GM18517 (cell line): ENCODE data around the gene PAX3.

ENCODE experiments used
- ATAC-seq: cut with Tn5 transposase; IDR thresholded peaks from one replicate; pipeline ENCODE4 v1.9.1; 2021; ENCODE audit warnings: mild to moderate bottlenecking, moderate library complexity; ENCODE audit not compliant: unreplicated experiment

The PAX3 gene

DNA sequence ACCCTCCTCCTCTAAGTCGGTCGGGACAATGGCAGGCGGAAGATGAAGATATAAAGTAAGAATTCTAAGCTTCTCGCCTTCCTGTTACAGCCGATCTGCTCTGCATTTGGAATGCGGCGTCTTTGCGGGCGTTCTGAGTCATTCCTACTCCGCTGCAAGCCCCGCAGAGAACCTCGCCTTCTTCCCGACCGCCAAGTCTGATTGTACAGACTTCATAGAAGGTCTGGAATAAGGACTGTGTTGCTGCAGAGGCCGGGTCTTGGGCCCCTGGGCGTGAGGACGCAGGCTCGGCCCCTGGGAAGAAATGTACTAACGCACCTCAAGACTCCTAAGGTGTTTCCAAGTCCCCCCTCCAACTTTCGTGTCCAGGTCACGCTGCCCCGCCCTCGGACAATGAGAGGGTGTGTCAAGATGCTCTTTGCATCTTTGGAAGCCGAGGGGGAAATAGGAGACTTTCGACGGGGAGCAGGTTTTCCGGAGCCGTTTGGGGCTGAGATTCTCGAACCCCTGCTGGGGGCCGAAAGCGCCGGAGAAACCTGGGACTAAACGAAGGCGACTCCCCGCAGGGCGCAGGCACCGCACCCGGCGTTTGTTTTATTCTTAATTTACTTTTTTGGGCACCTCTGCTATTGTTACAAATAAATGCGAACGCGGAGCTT is 12.7 kb upstream of the PAX3 start:
- ATAC-seq, result no peak

DNA sequence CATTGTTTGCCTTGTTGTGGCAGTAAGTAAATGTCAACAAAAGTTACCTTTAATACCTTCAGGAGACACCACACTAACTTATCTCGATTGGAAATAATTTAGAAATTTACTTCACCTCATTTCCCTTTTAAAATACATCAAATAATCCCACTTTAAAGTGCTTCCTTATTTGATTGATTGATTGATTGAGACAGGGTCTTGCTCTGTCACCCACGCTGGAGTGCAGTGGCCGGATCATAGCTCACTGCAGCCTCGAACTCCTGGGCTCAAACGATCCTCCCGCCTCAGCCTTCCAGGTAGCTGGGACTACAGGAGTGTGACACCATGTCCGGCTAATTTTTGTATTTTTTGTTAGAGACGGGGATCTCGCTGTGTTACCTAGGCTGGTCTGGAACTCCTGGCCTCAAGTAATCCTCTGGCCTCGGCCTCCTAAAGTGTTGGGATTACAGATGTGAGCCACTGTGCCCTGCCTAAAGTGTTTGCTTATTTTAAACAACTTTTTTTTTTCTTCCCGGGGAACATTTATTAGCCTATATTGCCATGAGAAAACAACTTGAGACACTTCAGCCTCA is 12.0 kb upstream of the PAX3 start:
- ATAC-seq, result no peak

DNA sequence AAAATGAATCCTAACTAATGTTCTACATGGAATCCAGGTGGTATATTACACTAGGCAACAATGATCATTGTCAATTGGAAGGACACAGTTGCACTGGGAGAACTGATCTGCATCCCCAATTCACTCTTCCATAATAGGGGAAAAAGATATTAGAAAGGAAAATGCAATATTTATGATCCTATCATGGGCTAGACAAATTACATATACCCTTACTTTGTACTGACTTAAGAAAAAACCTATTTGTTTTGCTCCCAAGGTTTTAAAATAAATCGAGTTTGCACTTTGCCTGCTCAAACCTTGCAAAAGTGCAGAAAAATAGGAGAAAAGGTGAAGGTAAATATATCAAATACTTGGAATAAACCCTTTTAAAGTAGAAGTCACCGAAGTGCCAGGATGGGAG is 11.0 kb upstream of the PAX3 start:
- no peak for ATAC-seq

DNA sequence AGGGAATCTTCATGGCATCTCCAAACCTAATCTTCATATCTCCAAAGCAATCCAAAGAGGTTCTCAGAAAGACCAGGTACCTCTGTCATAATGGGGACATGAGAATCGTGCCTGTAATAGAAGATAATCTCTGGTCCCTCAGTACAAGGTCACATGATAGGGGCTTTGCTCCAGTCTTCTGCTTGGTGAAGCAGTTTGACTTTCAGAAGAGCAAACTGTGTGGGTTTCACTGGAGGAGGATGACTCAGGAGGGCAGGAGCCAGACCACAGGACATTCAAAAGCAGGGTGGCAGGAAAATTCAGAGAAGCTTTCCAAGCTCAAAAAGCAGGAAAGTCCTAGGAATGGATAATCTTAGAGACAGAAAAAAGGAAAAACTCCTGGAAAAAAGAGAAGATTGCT is 10.6 kb upstream of the PAX3 start:
- no peak for ATAC-seq

DNA sequence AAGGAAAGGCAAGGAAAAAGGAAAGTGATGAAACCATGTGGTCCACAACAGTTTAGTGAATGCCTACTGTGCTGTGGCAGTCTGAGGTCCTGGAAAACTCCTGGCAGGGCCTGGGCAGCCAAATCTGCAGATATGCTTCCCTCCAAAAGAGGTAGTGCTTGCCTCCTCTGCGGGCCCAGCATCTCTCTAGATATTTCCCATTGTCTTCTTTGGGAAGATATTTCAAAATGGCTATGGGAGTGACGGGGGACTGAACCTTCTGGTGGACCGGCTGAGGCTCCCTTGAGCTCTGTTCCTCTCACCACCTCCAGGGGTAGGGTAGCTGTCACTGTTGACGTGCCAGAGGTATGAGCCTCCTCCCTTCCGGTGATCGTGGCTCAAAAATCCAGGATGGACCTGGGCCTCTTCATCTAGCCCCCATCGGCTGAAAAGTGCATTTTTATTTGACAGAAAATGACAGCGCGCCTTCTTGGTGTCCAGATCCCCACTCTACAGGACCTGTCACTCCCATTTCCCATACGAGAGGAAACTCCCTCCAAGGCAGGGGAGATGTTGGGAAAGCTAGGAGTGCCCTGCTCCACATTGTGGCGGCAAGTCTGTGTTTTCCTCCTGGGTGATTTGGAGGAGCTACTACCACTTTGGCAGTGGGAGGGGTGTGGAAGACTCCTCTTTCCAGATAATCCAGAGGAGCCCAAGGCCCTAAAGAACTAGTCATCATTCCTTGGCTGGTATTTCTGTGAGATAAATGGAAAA is 9.4 kb upstream of the PAX3 start:
- ATAC-seq, result no peak

DNA sequence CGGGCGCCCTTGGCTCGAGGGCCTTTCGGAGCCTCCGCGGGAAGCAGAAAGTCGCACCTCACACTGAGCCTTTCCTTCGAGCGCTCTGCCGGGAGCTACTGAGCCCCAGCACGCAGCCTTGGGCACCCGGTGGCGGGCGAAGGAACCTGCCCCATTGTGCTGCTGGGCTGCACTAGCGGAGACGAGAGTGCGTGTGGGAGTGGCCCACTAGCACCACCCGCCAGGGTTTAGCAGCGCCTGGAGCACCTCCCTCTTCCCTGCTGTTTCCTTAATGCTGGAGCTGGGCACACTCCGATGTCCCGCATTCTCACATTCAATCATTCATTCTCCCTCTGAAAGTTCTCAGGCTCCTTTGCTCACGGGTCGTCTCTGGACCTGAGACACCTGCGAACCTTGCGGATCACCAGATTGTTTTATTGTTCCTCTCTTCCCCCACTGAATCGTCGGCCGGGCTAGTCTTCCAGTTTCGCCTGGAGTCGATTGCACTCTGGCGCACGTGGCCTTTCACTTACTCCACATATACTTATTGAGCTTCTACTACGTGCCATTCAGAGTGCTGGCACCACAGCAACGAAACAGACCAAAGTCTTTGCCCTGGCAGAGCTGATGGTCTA is 8.5 kb upstream of the PAX3 start:
- ATAC-seq, result no peak

DNA sequence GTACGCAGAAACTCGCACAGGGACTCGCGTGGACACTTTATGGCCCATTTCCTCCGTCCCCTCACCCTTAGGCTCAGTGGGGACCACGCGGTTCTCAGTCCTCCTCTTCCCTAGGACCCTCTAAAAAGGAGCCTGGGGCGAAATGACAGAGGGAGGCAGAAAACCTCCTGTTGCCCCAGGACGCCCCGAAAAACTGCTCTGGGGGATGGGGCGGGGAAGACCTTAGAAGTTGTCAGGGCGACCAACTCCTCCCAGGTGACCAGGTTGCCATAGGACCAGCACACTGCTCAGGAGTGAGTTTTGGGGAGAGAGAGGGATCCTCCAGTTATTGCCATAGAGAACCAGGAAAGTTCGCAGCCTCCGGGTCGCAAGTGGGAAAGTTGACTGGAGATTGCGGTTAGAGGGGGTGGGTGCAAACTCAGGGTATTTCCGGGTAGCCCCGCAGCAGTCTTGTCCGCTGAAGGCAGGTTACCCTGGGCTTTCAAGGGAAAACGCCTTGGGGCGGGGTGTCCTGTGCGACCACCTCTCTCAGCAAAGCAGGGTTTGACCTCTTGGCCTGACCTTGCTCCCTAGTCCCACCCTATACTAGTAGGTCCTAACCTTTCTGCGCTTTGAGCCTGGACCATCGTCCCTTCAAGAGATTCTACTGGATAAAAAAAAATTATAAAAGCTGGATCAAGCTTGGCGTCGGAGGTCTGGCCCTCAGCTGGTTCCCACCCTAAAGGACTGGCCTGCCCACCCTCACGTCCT is 7.8 kb upstream of the PAX3 start:
- no peak for ATAC-seq

DNA sequence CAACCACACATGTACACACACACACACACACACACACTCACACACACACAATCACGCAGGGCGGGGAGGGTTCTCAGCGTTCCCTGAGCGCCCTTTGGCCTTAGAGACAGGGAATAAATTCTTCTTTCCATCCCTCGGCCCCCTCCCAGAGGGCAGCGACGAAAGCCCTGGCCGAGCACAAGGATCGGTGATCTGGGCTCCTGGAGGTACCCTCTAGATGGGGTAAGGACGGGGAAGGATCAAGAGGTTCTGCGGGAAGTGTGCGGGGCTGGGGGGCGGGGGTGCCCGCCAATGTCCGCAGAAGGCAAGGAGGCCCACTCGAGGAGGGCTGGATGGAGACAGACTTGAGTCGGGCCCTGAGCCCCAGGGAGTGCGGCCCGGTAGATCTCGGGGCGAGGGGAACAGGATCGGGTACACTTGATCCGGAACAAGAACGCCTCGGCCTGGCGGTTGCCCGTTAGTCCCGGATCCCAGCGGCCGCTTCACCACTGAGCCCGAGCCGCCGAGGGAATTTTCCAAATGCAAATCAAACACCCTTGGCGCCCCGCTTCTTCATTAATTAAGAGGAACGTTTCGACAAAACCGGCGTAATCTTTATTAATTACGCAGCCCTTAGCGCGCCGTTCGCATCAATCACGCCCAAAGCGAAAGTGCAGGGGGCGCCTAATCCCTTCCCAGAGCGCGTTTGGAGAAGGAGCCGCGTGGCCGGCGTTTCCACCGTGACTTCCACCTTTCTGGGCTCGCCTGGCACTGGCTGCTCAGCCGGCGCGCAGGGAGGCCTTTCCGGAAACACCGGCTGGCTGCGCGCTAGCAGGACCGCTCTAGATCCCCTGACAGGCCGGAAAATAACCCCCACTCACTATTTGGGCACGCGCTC is 7.0 kb upstream of the PAX3 start:
- no peak for ATAC-seq

DNA sequence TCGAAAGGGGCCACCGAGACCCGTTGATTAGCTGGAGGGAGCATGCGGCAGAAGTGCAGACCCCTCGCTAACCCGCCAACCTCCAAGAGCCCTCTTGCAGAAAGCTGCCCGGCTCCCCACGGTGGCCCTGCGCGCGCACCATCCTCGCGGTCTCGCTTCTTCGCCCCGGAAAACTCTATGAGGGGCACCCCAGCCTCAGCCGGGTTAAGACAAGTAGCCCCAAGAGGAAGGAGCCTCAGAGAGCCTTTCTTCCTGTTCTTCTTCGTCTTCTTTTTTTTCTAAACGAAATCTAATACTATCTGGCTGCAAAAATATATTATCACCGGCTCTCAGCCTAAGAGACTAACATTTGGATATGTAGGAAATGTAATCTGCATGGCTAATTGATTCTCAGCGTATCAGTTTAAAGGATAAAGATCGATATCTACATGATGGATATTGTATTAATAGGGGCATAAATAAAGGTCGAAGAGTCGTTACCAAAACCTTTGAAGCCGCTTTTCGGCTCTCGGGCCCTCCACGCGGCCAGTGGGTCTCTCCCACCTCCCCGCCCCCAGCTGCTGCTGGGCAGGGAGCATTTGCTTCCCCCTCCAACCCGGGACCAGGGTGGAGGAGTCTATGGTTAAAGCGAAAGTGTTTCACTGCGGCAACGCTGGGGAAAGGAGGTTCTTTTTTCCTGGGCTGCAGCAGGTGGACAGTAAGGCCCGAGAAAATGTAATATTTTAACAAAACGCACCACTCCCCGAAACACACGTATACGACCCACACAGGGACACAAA is 6.1 kb upstream of the PAX3 start:
- ATAC-seq, result no peak

DNA sequence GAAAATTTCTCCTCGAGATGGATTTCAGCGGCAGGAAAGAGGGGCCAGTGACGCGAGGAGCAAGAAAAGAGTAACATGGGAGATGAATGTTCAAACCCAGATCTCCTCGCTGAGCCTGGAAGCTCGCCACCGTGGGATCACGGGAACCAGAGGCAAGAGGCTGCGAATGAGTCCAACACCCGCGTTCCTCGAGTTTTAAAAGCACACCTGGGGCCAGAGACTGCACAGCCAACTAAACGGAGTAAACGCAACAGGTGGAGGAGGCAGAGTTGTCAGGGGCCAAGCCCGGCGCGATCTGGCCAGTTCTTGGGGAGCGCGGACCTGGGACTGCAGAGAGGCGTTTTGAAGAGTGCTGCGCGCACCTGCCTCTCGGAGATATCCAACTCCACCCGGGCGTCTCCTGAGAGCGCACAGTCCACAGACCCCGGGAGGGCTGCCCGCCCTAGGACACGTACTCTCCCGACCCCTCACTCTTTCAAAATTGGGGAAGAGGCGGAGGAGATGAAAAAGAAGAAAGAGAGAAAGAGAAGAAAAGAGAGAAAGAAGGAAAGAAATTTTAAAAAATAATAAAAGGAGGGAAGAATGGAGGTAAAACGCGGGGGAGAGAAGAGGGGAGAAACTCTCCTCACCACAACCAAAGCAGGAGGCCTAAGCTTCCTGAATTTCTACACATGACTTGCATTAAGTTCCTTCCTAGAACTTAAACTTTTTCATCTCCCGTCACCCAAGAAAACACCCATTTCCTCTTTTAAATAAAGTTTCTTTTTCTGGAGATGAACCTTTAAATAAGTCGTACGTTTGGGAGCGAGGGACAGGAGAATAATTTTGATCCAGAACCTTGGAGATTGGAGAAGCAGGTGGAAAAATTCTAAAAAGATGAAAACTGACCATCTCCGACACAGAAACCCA is 5.3 kb upstream of the PAX3 start:
- ATAC-seq, result no peak

DNA sequence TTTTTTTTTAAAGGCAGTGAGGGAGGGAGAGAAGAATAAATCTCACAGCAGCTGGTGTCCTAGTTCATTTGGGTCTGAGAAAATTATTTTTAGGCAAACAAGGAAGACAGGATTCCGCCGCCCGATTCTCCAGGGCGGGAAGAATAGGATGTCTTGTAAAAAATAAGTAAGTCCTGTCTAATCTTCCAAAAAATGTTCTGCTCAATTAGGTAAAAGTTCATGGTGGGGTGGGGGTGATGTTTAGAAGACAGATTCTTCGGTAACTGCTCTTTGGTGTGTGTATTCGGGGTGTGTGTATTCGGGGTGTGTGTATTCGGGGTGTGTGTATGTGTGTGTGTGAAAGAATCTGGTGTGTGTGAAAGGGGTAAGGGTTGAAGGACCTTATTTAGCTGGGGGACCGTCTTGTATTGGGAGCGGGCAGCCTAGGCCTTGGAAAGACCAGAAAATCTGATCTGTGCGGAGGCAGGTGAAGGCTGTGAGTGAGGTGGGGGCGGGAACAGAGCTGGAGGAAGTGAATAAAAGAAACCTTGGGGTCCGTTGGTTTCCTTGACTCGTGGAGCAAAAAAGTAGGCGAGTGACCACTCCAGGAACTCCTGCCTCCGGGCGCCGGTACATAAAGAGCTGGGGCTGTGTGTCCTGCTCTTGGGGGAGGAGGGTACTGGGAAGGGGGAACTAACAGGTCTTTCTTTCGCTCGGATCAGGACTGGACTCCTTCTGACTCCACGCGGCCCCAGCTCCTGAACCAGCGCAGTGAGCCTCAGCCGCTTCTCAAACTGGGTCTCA is 4.4 kb upstream of the PAX3 start:
- no peak for ATAC-seq

DNA sequence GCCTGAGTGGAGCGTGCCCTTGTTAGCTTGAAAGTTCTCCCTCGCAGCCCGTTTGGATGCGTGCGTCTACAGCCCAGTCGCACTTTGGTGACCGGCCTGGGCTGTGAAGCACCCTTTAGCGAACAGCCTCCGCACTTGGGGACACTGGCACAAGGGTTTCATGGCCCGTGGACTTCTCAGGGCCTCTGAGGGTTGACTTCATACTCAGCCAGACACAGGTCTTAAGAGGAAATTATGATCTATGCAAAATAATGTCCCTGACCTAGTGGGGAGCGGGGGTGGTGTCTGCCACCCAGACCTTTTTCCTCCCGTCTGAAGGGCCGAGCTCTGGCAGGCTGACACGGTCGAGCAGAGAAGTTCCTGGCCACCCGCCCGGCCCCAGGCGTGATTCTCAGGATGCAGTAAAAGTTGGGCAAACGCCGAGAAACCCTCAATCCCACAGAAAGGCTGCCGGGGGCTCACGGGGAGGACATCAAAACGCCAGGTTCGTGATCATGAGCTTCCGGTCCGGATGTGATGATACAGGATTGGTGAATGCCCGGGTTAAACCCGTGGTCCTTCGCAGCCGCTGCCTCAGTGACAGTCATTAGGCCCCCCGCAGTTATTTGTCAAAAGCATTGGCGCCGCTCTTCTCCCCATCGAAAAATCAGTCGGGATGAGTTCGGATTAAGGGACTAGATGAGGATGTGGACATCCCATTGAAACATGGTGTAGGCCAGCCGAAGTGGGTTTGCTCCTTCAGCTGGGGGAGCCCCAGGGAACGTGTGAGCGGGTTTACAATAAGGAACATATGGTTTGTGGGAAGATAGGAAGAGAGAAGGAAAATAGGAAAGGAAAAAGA is 3.6 kb upstream of the PAX3 start:
- ATAC-seq, result no peak

DNA sequence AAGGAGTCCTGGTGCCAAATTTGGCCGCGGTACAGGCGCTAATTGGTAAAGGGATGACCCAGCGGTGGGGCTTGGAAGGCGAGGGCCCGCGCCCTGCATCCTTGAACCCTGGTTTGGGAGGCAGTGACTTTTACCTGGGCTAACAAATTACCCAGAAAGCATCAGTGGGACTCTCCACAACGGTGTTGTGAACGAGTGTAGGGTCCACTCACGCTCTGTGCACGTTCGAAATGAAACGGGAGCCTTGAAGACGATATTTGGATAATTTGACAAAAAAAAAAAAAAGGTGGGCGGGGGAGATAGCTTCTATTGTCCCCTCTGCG is 3.0 kb upstream of the PAX3 start:
- no peak for ATAC-seq

DNA sequence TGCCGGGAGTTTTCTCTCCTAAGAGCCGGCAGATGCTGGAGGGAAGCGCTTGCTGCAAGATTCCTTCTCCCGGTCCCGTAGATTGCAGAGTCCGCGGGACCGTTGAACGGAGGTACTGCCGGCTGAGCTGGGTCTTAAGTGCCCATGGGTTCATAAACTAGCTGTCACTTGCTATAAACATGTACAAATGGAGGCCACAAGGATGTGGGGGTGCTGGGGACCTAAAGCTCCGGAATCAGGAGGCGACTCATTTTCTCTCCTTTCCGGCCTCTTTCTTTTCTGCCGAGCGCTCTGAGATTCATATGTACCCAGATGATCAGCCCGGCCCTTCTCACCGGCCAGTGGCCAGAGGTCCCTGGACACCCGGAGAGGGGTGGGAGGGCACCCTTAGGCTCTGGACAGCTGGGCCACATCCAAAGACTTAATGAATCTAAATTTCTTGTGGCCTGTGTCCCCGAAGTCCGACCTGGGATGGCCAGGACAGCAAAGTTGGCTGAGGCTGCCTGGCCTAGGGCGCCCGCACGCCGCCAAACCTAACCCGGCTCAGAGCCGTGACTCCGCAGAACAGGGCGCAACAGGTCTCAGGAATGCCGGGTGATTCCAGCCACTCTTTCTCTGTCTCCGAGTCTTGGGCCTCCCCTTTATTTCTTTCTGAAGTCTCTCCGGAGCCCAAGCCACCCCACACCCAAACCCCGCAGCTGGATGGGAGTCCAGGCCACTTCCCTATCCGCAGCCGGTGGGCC is 2.4 kb upstream of the PAX3 start:
- ATAC-seq, result no peak

DNA sequence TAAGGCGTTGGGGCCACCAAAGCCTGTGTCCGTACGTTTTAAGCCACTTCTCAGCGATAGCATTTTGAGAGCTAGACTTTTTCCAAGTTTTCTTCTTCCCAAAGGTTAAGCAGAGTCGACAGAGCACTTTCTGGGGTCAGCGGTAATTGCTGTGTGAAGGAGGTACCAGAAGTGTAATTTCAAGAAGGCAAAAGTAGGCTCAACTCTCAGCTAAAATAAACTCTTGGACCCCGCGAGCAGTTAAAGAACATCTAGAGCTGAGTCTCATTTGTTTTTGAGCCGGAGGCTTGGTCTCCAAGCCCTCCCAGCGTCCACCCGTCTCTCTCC is 1.9 kb upstream of the PAX3 start:
- no peak for ATAC-seq

DNA sequence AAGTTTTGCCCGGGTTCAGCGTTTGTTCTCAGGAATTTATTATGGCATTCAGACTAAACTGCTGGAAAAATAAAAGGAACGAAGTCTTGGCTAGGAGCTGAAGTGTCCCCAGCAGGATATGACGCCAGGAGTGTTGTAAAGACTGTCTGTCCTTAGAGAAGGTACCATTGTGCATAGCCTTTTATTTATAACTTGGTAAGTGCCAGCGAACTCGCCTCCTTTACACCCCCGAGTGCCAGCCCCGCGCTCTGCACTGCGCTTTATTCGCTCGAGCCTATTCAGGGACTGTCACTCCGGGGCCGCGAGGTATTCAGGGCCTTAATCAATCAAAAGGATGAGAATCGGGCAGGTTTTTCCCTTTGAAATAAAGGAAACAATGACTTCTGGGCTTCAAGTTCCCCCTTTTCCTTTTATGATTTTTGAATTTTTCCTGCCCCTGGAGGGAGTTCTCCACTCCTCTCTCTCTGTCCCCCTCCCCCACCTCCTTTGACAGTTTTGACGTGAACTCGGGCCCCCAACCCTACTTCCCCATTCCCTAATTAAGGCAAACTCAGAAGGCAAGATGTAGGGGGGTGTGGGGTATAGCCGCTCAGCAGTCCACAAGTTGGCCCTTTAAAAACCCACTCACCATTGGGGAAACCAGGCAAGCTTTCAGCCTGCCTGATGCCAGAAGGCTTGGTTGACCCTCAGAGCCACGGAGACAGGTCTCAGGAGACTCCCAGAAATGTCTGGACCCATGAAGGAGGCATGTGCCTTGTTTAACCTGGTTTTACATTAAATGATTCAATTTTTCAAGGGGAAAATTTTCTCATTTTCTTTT is 1.3 kb upstream of the PAX3 start:
- no peak for ATAC-seq
